GM06990 (cell line): ENCODE data around the gene HS2ST1.

Source experiments
- DNase-seq: peaks from one replicate; pipeline ENCODE4 v3.0.0-alpha.2; 2011; ENCODE audit not compliant: insufficient read length; ENCODE audit errors: extremely low read depth
- H3K27me3 ChIP-seq: replicated peaks from 2 replicates; pipeline ENCODE4 v1.6.0; 2011; ENCODE audit warnings: low read length; ENCODE audit not compliant: control insufficient read depth, insufficient read depth
- H3K36me3 ChIP-seq: 2 replicates; pipeline ENCODE4 v1.5.1; 2011; ENCODE audit warnings: low read length; ENCODE audit not compliant: control insufficient read depth, insufficient read depth
- H3K4me3 ChIP-seq: replicated peaks from 2 replicates; pipeline ENCODE4 v1.5.1; 2011; ENCODE audit warnings: low read depth, mild to moderate bottlenecking, control low read depth, low read length
- CTCF ChIP-seq: IDR thresholded peaks from 2 replicates; pipeline ENCODE4 v1.5.1; 2011; ENCODE audit warnings: low read length, control low read depth, mild to moderate bottlenecking, inconsistent platforms; ENCODE audit not compliant: insufficient read depth, poor library complexity, severe bottlenecking

The HS2ST1 gene

DNA sequence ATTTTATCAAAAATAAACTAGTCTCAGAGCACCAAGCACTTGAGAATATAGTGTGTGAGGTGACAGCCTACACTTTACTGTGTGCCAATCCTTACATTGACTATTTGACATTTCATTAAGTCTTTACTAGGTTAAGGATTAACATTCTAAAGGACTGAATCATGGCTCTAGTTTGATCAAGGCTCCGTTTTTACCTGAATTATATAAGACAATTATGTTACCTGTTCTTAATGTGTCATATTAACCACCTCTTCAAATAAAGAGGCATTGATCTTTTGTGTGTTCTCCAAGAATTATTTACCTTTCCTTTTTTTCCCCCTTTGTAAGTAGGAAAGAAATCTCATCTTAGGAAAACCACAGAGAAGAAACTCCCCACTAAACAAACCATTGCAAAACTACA lies 189.7 kb downstream of the HS2ST1 start:
- no peak for TF ChIP-seq CTCF
- H3K4me3 ChIP-seq, result no peak overlapping the region
- peaks cover 5% of the 10 kb centered on the region for H3K36me3 ChIP-seq
- H3K27me3 ChIP-seq, result no peaks in the 10 kb centered on the region
- no peak for DNase-seq

- H3K36me3 ChIP-seq, result peaks cover 2% of the 10 kb centered on the region
- DNase-seq, result no peak
- TF ChIP-seq CTCF, result no peak
Observed at GRCh38 chr1:87104945-87105344, 190.5 kb downstream of the HS2ST1 start.

GRCh38 chr1:87106144-87106543 lies 191.7 kb downstream of the HS2ST1 start:
- TF ChIP-seq CTCF, result no peak
- no peaks in the 10 kb centered on the region for H3K27me3 ChIP-seq

More at GRCh38 chr1:87104945-87105344, 190.5 kb downstream of the HS2ST1 start:
- Histone ChIP-seq H3K4me3 (no peak overlapping the region), H3K27me3 (no peaks in the 10 kb centered on the region)

DNA sequence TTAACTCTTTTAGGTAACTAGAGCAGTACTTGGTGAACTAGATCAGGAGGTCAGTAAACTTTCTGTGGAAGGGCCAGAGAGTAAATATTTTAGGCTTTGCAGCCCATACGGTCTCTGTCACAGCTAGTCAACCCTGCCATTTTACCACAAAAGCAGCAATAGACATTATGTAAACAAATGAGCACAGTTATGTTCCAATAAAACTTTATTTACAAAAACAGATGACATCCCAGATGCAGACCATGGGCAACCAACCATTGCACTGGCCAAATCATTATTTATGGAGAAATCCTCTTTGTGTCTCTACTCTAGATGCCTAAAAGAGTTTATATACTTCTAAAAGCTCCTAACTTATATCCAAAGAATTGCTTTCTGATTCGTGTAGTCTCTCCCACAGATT lies 192.4 kb downstream of the HS2ST1 start:
- DNase-seq, result no peak
- TF ChIP-seq CTCF, result no peak
- Histone ChIP-seq H3K27me3 (no peaks in the 10 kb centered on the region), H3K4me3 (no peak overlapping the region), H3K36me3 (no peaks in the 10 kb centered on the region)

More at GRCh38 chr1:87106144-87106543, 191.7 kb downstream of the HS2ST1 start:
- Histone ChIP-seq H3K36me3 (no peaks in the 10 kb centered on the region), H3K4me3 (no peak overlapping the region)
- DNase-seq, result no peak

DNA sequence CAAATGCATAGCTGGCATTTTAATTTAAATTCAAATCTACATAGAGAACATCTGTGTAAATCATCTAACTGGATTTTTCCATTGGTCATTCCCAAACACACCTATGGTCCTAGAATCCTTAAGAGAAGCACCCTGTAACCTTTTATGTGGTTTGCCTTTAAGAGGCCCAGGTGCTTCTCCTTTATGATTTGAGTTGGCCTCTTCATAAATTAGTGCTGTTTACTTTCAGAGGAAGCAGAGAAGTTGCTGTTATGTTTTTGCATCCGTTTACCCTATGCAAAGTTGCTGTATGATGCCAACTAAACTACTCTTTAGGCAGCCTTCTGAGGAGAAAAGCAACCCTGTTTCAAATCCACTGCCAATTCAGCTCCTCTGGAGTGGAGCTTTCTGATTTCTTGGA lies 193.8 kb downstream of the HS2ST1 start:
- no peak for DNase-seq
- Histone ChIP-seq H3K36me3 (no peaks in the 10 kb centered on the region), H3K4me3 (no peak overlapping the region), H3K27me3 (no peaks in the 10 kb centered on the region)
- no peak for TF ChIP-seq CTCF

- no peak overlapping the region for H3K4me3 ChIP-seq
- no peak for DNase-seq
- H3K36me3 ChIP-seq, result no peaks in the 10 kb centered on the region
- no peaks in the 10 kb centered on the region for H3K27me3 ChIP-seq
- no peak for TF ChIP-seq CTCF
Observed at GRCh38 chr1:87108814-87109411, 194.5 kb downstream of the HS2ST1 start.
